Sigmoid colon (tissue), 3 donors: ENCODE results near the gene LCE4A.

Experiments used
- POLR2A ChIP-seq, 2 donors: fragments of 450-650 bp; IDR thresholded peaks; one replicate each; pipeline ENCODE4 v1.6.1; 2016; ENCODE audit warnings: antibody characterized with exemption in 2 of 2, mild to moderate bottlenecking in 2 of 2, moderate library complexity in 2 of 2
- TF ChIP-seq, protein P1 (sequence below), 4 experiments: fragments of 450-650 bp in 3 of 4; fragments of 200-600 bp in 1 of 4; IDR thresholded peaks; one replicate each; pipeline ENCODE4 v1.5.1; 2016 to 2019; ENCODE audit warnings: antibody characterized with exemption in 4 of 4, mild to moderate bottlenecking in 3 of 4, moderate library complexity in 2 of 4

DNA sequence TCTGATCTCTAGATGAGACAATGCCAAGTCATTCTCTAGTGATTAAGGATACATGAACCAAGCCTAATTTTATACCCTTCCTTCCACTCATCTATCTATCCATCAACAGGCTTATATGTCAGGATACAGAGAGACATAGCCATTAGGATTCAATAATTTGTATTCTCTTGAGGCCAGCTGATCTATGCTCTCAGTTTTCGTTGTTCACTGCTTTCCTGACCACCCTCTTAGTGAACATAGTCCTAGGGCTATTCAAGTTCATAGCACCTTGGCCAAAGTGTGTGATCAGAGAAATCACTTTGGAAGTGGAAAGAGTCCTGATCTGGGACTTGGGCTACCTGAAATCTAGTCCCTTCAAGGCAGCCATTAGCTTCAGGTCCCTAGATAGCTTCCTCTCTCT lies 45.6 kb downstream of the LCE4A start:
- TF ChIP-seq, protein P1, sequence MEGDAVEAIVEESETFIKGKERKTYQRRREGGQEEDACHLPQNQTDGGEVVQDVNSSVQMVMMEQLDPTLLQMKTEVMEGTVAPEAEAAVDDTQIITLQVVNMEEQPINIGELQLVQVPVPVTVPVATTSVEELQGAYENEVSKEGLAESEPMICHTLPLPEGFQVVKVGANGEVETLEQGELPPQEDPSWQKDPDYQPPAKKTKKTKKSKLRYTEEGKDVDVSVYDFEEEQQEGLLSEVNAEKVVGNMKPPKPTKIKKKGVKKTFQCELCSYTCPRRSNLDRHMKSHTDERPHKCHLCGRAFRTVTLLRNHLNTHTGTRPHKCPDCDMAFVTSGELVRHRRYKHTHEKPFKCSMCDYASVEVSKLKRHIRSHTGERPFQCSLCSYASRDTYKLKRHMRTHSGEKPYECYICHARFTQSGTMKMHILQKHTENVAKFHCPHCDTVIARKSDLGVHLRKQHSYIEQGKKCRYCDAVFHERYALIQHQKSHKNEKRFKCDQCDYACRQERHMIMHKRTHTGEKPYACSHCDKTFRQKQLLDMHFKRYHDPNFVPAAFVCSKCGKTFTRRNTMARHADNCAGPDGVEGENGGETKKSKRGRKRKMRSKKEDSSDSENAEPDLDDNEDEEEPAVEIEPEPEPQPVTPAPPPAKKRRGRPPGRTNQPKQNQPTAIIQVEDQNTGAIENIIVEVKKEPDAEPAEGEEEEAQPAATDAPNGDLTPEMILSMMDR (IDR thresholded peaks at IDR 0.05), result no peak
- no peak for TF ChIP-seq POLR2A (IDR thresholded peaks at IDR 0.05)
